ENCODE data around the gene AGL. TPM values are rescaled to one million over a fixed set of nuclear protein-coding genes. Genes with fewer than 3 reads are reported as not detected.
"Not testable (repeated sequence)": the region's sequence is repeated elsewhere in the genome, so short reads cannot be mapped to it uniquely, and the experiment has no call there.

Gene AGL
- total and polyA plus RNA-seq, 12 donors, result 10.5 to 73.1 (median 54.6) TPM

DNA sequence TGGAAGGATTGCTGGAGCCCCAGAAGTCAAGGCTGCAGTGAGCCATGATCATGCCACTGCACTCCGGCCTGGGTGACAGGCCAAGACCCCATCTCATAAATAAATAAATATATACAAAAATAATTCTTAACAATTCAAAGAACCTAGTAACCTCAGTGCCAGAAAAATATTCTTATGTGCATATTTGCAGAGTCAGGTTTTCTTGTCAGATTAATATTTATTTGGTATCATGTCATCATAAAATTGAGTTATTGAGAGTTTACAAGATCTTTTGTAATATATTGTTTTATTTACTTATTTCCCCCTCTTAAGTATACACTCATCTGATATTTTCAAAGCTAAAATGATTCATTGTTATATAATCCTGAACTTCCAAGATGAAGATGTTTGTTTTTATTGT, 24.5 kb upstream of the AGL start:
- Histone ChIP-seq H3K27me3 (no peaks in the 10 kb centered on the region), H3K9me3 (peaks cover 0 to 8% (median 0%) of the 10 kb centered on the region in 11 donors), H3K4me3 (no peak overlapping the region), H3K4me1 (no peaks in the 10 kb centered on the region), H3K36me3 (no peaks in the 10 kb centered on the region), H3K27ac (no peak overlapping the region)
- TF ChIP-seq, protein P1, sequence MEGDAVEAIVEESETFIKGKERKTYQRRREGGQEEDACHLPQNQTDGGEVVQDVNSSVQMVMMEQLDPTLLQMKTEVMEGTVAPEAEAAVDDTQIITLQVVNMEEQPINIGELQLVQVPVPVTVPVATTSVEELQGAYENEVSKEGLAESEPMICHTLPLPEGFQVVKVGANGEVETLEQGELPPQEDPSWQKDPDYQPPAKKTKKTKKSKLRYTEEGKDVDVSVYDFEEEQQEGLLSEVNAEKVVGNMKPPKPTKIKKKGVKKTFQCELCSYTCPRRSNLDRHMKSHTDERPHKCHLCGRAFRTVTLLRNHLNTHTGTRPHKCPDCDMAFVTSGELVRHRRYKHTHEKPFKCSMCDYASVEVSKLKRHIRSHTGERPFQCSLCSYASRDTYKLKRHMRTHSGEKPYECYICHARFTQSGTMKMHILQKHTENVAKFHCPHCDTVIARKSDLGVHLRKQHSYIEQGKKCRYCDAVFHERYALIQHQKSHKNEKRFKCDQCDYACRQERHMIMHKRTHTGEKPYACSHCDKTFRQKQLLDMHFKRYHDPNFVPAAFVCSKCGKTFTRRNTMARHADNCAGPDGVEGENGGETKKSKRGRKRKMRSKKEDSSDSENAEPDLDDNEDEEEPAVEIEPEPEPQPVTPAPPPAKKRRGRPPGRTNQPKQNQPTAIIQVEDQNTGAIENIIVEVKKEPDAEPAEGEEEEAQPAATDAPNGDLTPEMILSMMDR (IDR thresholded peaks at IDR 0.05), result no peak
- no peak for DNase-seq
- intact Hi-C loops (cut with DNase I), result no loop called here
- WGBS, 2 donors, result 91 to 100% methylated on average over 1 of the region's 1 CpG
- ATAC-seq, result no peak

DNA sequence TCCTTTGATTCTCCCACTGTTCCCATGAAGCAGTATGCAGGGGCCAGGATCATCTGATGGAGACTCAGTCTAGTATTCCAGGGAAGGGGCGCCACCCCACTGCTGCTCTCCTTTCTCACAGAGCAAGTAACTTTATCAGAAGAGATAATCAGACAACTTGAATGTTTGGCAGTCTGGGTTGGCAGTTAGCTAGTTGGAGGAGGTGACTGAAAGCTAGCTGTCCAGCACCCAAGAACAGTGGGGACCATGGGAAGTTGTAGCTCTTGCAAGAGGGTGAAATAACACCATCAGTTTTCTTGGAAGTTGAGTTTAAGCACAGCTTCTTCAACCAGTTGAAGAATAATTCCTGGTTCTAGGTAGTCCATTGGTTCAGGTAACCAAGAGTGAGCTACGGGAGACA, 22.2 kb upstream of the AGL start:
- 84 to 88% methylated on average over 2 of the region's 2 CpGs for WGBS, 2 donors
- intact Hi-C loops (cut with DNase I), result no loop called here

DNA sequence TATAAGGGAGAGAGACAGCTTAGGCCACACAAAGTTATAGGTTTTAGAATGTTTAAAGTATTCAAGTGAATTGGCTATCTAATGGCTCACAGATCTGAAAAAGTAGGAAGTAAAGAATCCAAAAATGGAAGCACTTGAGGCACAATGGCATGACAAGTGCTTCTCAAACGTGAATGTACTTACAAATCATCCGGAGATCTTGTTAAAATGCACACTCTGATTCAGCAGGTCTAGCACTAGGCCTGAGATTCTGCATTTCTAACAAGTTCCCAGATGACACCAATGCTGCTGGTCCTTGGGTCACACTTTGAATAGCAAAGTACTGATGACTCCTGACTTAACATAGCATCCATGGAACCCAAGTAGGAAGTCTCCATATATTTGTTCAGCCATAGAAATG, 20.9 kb upstream of the AGL start:
- no peak for DNase-seq
- Histone ChIP-seq H3K27ac (no peak overlapping the region), H3K27me3 (no peaks in the 10 kb centered on the region), H3K9me3 (peaks cover 0 to 17% (median 5%) of the 10 kb centered on the region in 11 donors), H3K4me3 (no peak overlapping the region), H3K4me1 (no peaks in the 10 kb centered on the region), H3K36me3 (no peaks in the 10 kb centered on the region)
- no peak for ATAC-seq
- intact Hi-C loops (cut with DNase I), result no loop called here
- TF ChIP-seq, protein P1 (IDR thresholded peaks at IDR 0.05), result no peak
- WGBS, 2 donors, result 41 to 56% methylated on average over 2 of the region's 2 CpGs

More for the DNA sequence above, 22.2 kb upstream of the AGL start:
- DNase-seq (no peak), ATAC-seq (no peak)
- Histone ChIP-seq H3K27me3 (no peaks in the 10 kb centered on the region), H3K4me1 (no peaks in the 10 kb centered on the region), H3K27ac (no peak overlapping the region), H3K4me3 (no peak overlapping the region), H3K9me3 (peaks cover 0 to 17% (median 5%) of the 10 kb centered on the region in 11 donors), H3K36me3 (no peaks in the 10 kb centered on the region)
- TF ChIP-seq, protein P1 (IDR thresholded peaks at IDR 0.05), result no peak

DNA sequence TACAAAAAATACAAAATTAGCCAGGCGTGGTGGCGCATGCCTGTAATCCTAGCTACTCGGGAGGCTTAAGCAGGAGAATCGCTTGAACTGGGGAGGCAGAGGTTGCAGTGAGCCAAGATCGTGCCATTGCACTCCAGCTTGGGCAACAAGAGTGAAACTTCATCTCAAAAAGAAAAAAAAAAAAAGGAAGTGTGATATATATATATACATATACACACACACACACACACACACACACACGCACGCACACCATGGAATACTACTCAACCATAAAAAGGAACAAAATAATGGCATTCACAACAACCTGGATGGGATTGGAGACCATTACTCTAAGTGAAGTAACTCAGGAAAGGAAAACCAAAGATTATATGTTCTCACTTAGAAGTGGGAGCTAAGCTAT, 16.2 kb upstream of the AGL start:
- H3K27ac ChIP-seq; DNase-seq; H3K36me3 ChIP-seq; H3K4me3 ChIP-seq; H3K4me1 ChIP-seq; H3K9me3 ChIP-seq; intact Hi-C loops (cut with DNase I); ATAC-seq; H3K27me3 ChIP-seq: not testable (repeated sequence)
- 87 to 96% methylated on average over 7 of the region's 7 CpGs for whole genome bisulfite sequencing, 2 donors

DNA sequence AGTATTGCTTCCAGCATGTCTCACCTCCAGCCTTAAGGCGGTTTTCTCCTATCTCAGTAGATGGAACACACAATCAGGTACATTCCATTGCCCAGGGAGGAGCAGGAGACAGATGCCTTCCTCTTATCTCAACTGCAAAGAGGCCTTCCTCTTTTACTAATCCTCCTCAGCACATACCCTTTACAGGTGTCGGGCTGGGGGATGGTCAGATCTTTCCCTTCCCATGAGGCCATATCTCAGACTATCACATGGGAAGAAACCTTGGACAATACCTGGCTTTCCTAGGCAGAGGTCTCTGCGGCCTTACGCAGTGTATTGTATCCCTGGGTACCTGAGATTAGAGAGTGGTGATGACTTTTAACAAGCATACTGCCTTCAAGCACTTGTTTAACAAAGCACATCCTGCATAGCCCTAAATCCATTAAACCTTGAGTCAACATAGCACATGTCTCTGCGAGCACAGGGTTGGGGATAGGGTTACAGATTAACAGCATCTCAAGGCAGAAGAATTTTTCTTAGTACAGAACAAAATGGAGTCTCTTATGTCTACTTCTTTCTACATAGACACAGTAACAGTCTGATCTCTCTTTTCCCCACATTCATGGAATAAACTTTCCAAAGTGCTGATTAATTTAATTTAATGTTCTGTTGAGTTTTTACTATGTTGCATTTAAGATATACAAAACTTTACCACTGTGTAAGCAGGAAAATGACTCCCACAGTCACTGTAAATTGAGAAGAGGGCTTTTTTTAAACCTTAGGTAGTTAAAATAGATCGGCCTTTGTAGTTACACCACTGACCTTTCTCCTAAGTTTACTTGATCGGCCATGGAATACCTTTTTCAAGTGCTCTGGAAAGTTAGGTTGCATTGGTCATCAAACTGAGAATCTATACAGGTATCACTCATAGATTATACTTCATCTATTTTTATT, 13.7 kb upstream of the AGL start:
- H3K27ac ChIP-seq; ATAC-seq; DNase-seq; intact Hi-C loops (cut with DNase I); H3K36me3 ChIP-seq; H3K27me3 ChIP-seq; H3K4me3 ChIP-seq; H3K4me1 ChIP-seq: not testable (repeated sequence)
- WGBS, 2 donors, result 74 to 76% methylated on average over 7 of the region's 7 CpGs
- peaks cover 0 to 14% (median 0%) of the 10 kb centered on the region in 11 donors for H3K9me3 ChIP-seq

DNA sequence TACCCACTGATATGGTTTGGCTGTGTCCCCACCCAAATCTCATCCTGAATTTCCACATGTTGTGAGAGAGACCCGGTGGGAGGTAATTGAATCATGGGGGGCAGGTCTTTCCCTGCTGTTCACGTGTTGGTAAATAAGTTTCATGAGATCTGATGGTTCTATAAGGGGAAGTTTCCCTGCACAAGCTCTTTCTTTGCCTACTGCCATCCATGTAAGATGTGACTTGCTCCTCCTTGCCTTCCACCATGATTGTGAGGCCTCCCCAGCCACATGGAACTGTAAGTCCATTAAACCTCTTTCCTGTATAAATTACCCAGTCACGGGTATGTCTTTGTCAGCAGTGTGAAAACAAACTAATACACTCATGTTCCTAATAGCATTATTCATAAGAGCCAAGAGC, 9.8 kb upstream of the AGL start:
- DNase-seq; H3K27ac ChIP-seq; H3K4me1 ChIP-seq; H3K36me3 ChIP-seq; H3K27me3 ChIP-seq; ATAC-seq; intact Hi-C loops (cut with DNase I); H3K4me3 ChIP-seq; H3K9me3 ChIP-seq: not testable (repeated sequence)
- WGBS, 2 donors, result 68 to 74% methylated on average over 3 of the region's 3 CpGs
